Esophagus squamous epithelium (tissue), 5 donors: ENCODE data around the gene AXIN1. TPM values are rescaled to one million over a fixed set of nuclear protein-coding genes. Genes with fewer than 3 reads are reported as not detected.

ENCODE experiments used
- DNase-seq: peaks from one replicate; lab custom pipeline; 2025; lab: John Stamatoyannopoulos, UW
- H3K27ac ChIP-seq, 4 donors: fragments of 200-600 bp; sonication (generic); one replicate each; pipeline ENCODE4 v1.5.1; 2016 to 2019; ENCODE audit warnings: mild to moderate bottlenecking in 1 of 4
- H3K27me3 ChIP-seq, 4 donors: fragments of 200-600 bp; sonication (generic); 1 replicate in 3 of 4; 2 replicates in 1 of 4; pipeline versions ENCODE4 v1.5.1 to v1.6.0; 2017 to 2021; ENCODE audit warnings: antibody characterized with exemption in 1 of 4
- H3K36me3 ChIP-seq, 3 donors: fragments of 200-600 bp; sonication (generic); one replicate each; pipeline ENCODE4 v1.5.1; 2016 to 2019
- H3K4me1 ChIP-seq, 3 donors: fragments of 200-600 bp; sonication (generic); one replicate each; pipeline ENCODE4 v1.5.1; 2017 to 2019
- H3K4me3 ChIP-seq, 4 donors: fragments of 200-600 bp; sonication (generic); 1 replicate in 3 of 4; 2 replicates in 1 of 4; pipeline ENCODE4 v1.5.1; 2016 to 2019; ENCODE audit warnings: mild to moderate bottlenecking in 2 of 4, moderate library complexity in 1 of 4
- H3K9me3 ChIP-seq, 3 donors: fragments of 200-600 bp; sonication (generic); one replicate each; pipeline ENCODE4 v1.5.1; 2016 to 2019
- POLR2A ChIP-seq, 4 donors: fragments of 450-650 bp; IDR thresholded peaks; one replicate each; pipeline ENCODE4 v1.6.1; 2017; ENCODE audit warnings: antibody characterized with exemption in 4 of 4, mild to moderate bottlenecking in 4 of 4, moderate library complexity in 3 of 4
- WGBS, 2 donors: methylation state at CpG; one replicate each; pipeline ENCODE4 v1.1.5; 2018; 5-methylcytosine and 5-hydroxymethylcytosine counted together
- intact Hi-C: fragments of 100-400 bp; cut with DNase I; formaldehyde crosslinking; loops from one replicate; pipeline ENCODE4 v1.15.0; 2022
- total RNA-seq, 4 donors: library from RNA; depleted of rRNA; stranded (reverse); fragments of >200 nt; gene quantifications; one replicate each; pipeline ENCODE4 v1.1.0, GENCODE V29; 2016
- TF ChIP-seq, protein P1 (sequence below), 6 experiments: fragments of 450-650 bp in 4 of 6; fragments of 200-600 bp in 2 of 6; sonication (generic) in 2 of 6; IDR thresholded peaks; one replicate each; pipeline ENCODE4 v1.5.1; 2016 to 2019; ENCODE audit warnings: antibody characterized with exemption in 6 of 6, mild to moderate bottlenecking in 4 of 6, moderate library complexity in 4 of 6
- donor health status: DM: yes; HTN: yes; CAD: no.

Gene AXIN1
- total RNA-seq, 4 donors from 2014 or later, result 17.8 to 32.2 (median 22.2) TPM

DNA sequence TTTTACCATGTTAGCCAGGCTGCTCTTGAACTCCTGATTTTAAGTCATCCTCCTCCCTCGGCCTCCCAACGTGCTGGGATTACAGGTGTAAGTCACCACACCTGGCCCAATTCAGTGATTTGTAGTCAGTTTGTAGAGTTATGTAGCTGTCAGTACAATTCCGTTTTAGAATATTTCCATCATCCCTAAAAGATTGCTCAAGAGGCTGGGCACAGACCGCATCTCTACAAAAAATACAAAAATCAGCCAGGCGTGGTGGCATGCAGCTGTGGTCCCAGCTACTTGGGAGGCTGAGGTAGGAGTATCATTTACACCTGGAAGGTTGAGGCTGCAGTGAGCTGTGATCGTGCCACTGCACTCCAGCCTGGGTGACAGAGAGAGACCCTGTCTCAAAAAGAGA lies 97.3 kb downstream of the AXIN1 start:
- Histone ChIP-seq H3K4me1 (no peaks in the 10 kb centered on the region), H3K27me3 (no peaks in the 10 kb centered on the region), H3K9me3 (no peaks in the 10 kb centered on the region), H3K27ac (no peak overlapping the region), H3K36me3 (peaks cover 6 to 95% (median 10%) of the 10 kb centered on the region in 3 donors), H3K4me3 (no peak overlapping the region)
- intact Hi-C loops, result no loop called here
- TF ChIP-seq POLR2A (IDR thresholded peaks at IDR 0.05), result no peak
- TF ChIP-seq, protein P1, sequence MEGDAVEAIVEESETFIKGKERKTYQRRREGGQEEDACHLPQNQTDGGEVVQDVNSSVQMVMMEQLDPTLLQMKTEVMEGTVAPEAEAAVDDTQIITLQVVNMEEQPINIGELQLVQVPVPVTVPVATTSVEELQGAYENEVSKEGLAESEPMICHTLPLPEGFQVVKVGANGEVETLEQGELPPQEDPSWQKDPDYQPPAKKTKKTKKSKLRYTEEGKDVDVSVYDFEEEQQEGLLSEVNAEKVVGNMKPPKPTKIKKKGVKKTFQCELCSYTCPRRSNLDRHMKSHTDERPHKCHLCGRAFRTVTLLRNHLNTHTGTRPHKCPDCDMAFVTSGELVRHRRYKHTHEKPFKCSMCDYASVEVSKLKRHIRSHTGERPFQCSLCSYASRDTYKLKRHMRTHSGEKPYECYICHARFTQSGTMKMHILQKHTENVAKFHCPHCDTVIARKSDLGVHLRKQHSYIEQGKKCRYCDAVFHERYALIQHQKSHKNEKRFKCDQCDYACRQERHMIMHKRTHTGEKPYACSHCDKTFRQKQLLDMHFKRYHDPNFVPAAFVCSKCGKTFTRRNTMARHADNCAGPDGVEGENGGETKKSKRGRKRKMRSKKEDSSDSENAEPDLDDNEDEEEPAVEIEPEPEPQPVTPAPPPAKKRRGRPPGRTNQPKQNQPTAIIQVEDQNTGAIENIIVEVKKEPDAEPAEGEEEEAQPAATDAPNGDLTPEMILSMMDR (IDR thresholded peaks at IDR 0.05), result no peak
- 93 to 100% methylated on average over 6 of the region's 6 CpGs for WGBS, 2 donors
- DNase-seq, result no peak

DNA sequence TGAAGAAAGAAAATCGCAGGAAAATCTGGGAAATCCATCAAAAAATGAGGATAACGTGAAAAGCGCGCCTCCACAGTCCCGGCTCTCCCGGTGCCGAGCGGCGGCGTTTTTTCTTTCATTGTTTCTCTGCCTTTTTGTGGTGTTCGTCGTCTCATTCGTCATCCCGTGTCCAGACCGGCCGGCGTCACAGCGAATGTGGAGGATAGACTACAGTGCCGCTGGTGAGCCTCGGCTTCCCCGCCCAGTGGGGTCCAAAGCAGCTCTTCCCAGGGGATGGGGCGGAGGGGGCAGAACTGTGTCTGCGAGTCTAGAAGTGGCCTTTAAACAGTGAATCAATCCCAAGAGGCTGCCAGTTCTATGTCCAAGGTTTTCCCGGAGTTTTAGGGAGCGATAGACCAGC lies 98.1 kb downstream of the AXIN1 start:
- no peak for DNase-seq
- H3K36me3 ChIP-seq, result peaks cover 0 to 95% (median 5%) of the 10 kb centered on the region in 3 donors
- intact Hi-C loops, result no loop called here

DNA sequence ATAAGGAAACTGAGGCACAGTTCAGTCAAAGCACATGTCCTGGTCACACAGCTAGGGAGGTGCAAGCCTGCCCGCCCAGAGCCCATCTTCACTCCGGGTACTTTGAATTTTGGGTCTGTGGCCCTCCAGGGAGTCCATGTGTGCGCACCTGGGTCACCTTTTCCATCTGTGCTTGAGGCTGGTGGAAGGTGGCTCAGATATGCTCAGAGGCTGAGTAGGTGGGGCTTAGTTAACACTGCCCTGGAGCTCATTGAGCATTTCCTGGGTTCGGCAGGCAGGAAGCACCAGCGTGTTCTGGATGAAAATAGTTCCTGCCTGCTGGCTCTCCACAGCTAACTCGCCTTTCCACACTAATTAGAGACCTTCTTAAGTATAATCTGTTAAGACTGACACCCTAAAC lies 98.7 kb downstream of the AXIN1 start:
- Histone ChIP-seq H3K27ac (no peak overlapping the region), H3K9me3 (no peaks in the 10 kb centered on the region), H3K4me1 (no peaks in the 10 kb centered on the region), H3K4me3 (no peak overlapping the region), H3K36me3 (peaks cover 0 to 95% (median 5%) of the 10 kb centered on the region in 3 donors), H3K27me3 (no peaks in the 10 kb centered on the region)
- no peak for TF ChIP-seq POLR2A (IDR thresholded peaks at IDR 0.05)
- no peak for DNase-seq
- intact Hi-C loops, result no loop called here
- 89 to 90% methylated on average over 6 of the region's 6 CpGs for WGBS, 2 donors

More for the DNA sequence above, 98.1 kb downstream of the AXIN1 start:
- Histone ChIP-seq H3K27ac (no peak overlapping the region), H3K27me3 (no peaks in the 10 kb centered on the region), H3K9me3 (no peaks in the 10 kb centered on the region), H3K4me3 (no peak overlapping the region), H3K4me1 (no peaks in the 10 kb centered on the region)
- WGBS, 2 donors, result 92 to 97% methylated on average over 20 to 24 of the region's 25 CpGs
- TF ChIP-seq, protein P1 (IDR thresholded peaks at IDR 0.05), result no peak
- no peak for TF ChIP-seq POLR2A (IDR thresholded peaks at IDR 0.05)

DNA sequence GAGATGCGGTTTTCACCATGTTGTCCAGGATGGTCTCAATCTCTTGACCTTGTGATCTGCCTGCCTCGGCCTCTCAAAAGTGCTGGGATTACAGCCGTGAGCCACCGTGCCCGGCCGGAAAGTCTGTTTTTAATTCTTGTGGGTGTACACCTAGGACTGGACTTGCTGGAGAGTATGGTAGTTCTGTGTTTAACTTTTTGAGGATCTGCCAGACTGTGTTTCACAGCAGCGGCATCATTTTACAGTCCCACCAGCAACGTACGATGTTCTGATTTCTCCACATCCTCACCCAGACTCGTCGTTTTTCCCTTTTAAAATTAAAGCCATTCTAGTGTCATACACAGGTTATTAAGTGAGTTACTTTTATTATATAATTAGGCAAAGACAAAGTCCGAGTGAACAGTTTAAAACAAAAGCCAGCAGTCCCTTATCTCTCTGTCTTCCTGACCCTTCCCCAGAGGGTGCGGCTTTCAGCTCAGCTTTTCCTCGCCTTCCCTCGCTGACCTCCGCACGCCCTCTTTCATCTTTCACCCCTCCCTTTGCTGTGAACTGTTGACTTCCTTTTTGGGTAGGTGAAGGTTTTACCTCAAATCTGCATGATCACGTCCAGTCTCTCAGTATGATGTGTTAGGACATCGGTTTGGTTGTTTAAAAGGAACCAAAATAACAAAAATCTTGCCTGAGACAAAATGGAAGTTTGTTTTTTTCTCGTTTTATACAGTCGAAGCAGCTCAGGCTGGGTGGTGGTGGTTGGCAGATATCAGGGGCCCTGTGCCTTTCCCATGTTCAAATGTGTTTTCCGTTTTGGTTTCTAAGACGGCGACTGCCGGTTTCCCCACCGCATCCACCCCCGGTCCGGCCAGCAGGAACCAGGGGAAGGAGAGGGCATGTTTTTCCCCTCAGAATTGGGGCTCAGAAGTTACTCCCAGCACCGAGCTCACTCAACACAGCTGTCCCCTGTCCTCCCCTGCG lies 99.9 kb downstream of the AXIN1 start:
- peaks cover 0 to 99% (median 5%) of the 10 kb centered on the region in 3 donors for H3K36me3 ChIP-seq
- no peaks in the 10 kb centered on the region for H3K9me3 ChIP-seq
- DNase-seq, result no peak
- H3K4me3 ChIP-seq, result peak overlapping the region in 1 of 4 donors; percentile 35
- H3K4me1 ChIP-seq, result no peaks in the 10 kb centered on the region
- TF ChIP-seq, protein P1 (IDR thresholded peaks at IDR 0.05), result no peak
- TF ChIP-seq POLR2A (IDR thresholded peaks at IDR 0.05), result no peak
- H3K27me3 ChIP-seq, result no peaks in the 10 kb centered on the region
- 62 to 71% methylated on average over 30 of the region's 30 CpGs for WGBS, 2 donors
- intact Hi-C loops, result no loop called here
- H3K27ac ChIP-seq, result peak overlapping the region in 2 of 4 donors; percentile 2 to 33

DNA sequence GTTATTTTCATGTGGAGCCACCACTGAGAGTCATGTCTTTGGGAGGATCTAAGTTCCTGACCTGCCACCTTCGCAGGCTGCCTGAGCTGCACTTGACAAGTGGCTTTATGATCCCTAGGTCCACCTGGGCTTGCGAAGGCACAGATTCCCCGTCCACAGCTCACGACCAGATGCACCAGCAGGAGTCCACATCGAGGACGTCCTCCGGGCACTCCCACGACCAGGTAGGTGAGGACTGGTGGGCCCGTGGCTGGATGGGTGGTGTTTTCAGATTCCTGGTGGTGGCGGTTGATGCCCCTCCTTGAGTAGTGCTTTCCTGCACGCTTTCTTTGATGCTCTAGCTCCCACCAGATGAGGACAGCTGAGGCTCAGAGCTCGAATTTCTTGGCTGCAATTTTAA lies 103.1 kb downstream of the AXIN1 start:
- 86 to 88% methylated on average over 3 to 8 of the region's 12 CpGs for WGBS, 2 donors
- intact Hi-C loops, result no loop called here
- no peak for DNase-seq
- Histone ChIP-seq H3K4me3 (no peak overlapping the region), H3K4me1 (no peaks in the 10 kb centered on the region), H3K27me3 (no peaks in the 10 kb centered on the region), H3K36me3 (peaks cover 0 to 67% (median 0%) of the 10 kb centered on the region in 3 donors), H3K27ac (no peak overlapping the region), H3K9me3 (no peaks in the 10 kb centered on the region)
- TF ChIP-seq, protein P1 (IDR thresholded peaks at IDR 0.05), result no peak
- no peak for TF ChIP-seq POLR2A (IDR thresholded peaks at IDR 0.05)
